Esophagus muscularis mucosa (tissue), 4 donors: ENCODE results near the gene ST6GAL1.
"Not testable (repeated sequence)": the region's sequence is repeated elsewhere in the genome, so short reads cannot be mapped to it uniquely, and the experiment has no call there.

ENCODE experiments used
- CTCF ChIP-seq, 3 experiments: fragments of 200-600 bp in 2 of 3; fragments of 450-650 bp in 1 of 3; sonication (generic) in 2 of 3; IDR thresholded peaks; one replicate each; pipeline ENCODE4 v1.5.1; 2017 to 2019; ENCODE audit warnings: antibody characterized with exemption in 3 of 3, mild to moderate bottlenecking in 2 of 3, moderate library complexity in 1 of 3
- EP300 ChIP-seq: sonication (generic); formaldehyde crosslinking; IDR thresholded peaks from one replicate; pipeline ENCODE4 v1.6.1; 2017; ENCODE audit warnings: antibody characterized with exemption
- POLR2A ChIP-seq: fragments of 450-650 bp; IDR thresholded peaks from one replicate; pipeline ENCODE4 v1.6.1; 2017; ENCODE audit warnings: antibody characterized with exemption, moderate library complexity, mild to moderate bottlenecking, low read depth
- POLR2AphosphoS5 ChIP-seq, 2 donors: sonication (generic); formaldehyde crosslinking; IDR thresholded peaks; one replicate each; pipeline ENCODE4 v1.6.1; 2017; ENCODE audit warnings: antibody characterized with exemption in 2 of 2

GRCh38 chr3:187023340-187023739, 93.0 kb downstream of the ST6GAL1 start:
- not testable (repeated sequence) for TF ChIP-seq CTCF (IDR thresholded peaks at IDR 0.05); POLR2A; EP300; POLR2AphosphoS5 (IDR thresholded peaks at IDR 0.05)
